HG02798 (cell line): ENCODE data around the gene FAM149B1.
A peak's percentile ranks its signal among the peaks of the same experiment; 100 is the strongest.
"Not testable (repeated sequence)": the region's sequence is repeated elsewhere in the genome, so short reads cannot be mapped to it uniquely, and the experiment has no call there.

ENCODE experiments used
- ATAC-seq: cut with Tn5 transposase; IDR thresholded peaks from one replicate; pipeline ENCODE4 v1.9.1; 2021; ENCODE audit warnings: mild to moderate bottlenecking; ENCODE audit not compliant: unreplicated experiment, poor library complexity

The FAM149B1 gene

DNA sequence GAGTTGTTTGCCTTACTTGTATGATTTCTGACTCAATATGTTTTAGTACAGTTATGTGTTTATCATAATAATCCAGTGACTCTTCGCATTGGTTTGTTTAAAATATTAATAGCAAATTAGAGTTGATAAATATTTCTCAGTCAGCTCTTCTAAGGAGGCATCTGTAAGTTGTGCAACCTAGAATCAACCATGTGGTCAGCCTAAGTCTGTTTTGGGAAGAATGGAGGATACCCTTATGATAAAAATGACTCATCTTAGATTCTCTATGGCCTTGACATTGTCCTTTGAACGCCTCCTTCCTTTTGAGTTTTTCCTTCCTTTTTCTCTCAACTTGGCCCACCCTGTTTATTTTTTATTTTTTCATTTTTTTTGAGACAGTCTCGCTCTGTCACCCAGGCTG, 60.3 kb downstream of the FAM149B1 start:
- ATAC-seq, result no peak

GRCh38 chr10:73229567-73229966, 61.6 kb downstream of the FAM149B1 start:
- ATAC-seq, result no peak

- no peak for ATAC-seq
Observed at GRCh38 chr10:73232887-73233286, 65.0 kb downstream of the FAM149B1 start.

DNA sequence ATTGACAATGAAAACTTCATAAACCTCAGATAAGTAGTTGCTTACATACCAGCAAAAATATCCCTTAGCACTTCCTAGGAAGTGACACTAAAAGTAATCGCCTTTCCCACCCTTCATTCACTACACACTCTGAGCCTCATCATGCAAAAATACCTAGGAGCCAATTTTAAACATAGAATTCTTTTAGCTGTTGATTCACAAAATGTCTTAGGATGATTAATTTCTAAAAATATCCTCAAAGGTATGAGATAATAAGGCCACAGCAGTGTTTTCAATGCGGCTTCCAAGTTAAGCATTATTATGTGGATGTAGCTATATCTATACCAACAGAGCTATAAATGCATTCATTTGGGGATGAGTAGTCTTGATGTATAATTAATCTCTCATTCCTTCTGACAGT, 66.0 kb downstream of the FAM149B1 start:
- no peak for ATAC-seq

- no peak for ATAC-seq
Observed at GRCh38 chr10:73234695-73235094, 66.8 kb downstream of the FAM149B1 start.

GRCh38 chr10:73238990-73239566, 71.2 kb downstream of the FAM149B1 start:
- ATAC-seq, result no peak

- ATAC-seq, result no peak
Observed at GRCh38 chr10:73239908-73240307, 72.0 kb downstream of the FAM149B1 start.

- ATAC-seq, result no peak
Observed at GRCh38 chr10:73244866-73245477, 77.1 kb downstream of the FAM149B1 start.

- ATAC-seq, result no peak
Observed at GRCh38 chr10:73246322-73246645, 78.4 kb downstream of the FAM149B1 start.

- ATAC-seq, result peak; percentile 85
Observed at GRCh38 chr10:73246646-73247508, 79.0 kb downstream of the FAM149B1 start, which contains the start of gene DNAJC9. Gene DNAJC9 (minus strand): TSS chr10:73247255. CDS start chr10:73247189, 66 bp downstream.

- ATAC-seq, result no peak
Observed at GRCh38 chr10:73247509-73248258, 79.8 kb downstream of the FAM149B1 start.

GRCh38 chr10:73248259-73248724, 80.4 kb downstream of the FAM149B1 start:
- ATAC-seq, result no peak

DNA sequence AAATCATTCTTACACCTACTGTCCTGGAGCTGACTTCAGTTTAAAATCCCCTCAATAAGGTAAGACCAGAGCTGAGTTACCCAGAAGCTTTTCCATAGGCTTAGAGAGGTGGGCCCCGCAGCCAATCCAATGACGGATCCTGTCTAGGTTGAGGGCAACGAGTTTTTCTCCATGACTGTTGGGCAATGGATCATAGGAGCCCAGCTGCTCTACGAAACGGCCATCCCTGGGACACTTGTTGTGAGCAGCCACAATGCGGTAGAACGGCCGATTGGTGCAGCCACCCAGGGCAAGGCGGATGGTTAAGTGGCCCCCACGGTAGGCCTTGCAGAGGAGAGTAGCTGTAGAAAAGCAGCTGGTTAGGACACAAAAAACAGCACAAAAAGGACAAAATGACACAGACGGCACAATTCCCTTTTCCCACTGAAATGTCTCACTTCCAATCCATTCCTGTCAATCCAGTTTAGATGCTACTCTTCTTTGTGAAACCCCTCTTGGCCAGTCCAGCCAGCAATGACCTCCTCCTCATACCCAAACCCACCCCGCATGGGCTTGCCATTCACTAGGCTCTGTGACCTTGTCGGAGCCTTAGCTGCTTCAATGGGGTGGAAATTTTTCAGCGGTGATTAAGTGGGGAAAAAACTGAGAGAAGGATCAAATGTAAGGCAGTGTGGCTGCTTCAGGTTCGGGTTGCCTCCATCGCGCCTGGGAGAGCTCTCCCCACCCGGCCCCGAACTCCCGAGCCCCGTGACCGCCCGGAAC, 83.9 kb downstream of the FAM149B1 start:
- ATAC-seq, result no peak

DNA sequence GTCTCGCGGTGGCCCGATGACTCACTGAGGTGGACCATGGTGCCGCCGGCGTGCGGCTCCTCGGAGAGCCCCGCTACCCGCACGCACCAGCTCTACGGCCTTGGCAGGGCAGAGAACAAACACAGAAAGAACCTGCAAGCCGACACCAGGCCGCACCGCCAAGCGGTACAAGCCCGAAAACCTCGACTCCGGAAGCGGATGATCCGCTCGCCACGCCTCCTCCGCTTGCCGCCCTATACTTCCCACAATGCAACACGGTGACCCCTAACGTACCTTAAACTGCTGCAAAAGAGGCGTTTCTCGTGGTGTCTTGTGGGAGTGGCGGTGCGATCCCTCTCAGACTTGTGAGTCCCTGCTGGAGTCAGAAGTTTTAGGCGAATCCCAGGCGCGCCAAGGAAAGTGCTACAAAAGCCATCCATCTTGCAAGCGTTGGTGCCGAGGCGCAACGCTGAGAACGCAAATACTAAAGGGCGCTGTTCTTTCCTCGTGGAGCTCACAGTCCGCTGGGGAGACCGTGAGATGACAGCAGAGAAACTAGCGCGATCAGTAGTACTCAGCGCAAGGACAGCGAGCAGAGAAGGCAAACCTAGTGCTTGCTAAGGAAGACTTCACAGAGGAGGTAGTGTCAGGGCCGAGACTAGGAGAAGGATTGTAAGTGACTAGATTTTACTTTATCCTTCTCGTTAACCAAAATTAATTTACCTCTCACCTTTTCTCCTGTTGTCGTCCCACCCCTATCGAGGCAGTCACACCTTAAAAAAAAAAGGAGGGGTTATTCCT, 84.7 kb downstream of the FAM149B1 start, which contains the start of gene MRPS16:
Gene MRPS16, minus strand, starts transcription at position 200 of the 780 bp plus-strand sequence. Its CDS starts 162 bp downstream, at position 38.
- ATAC-seq, result peak; percentile 89

- no peak for ATAC-seq
Observed at GRCh38 chr10:73253225-73253555, 85.3 kb downstream of the FAM149B1 start.

DNA sequence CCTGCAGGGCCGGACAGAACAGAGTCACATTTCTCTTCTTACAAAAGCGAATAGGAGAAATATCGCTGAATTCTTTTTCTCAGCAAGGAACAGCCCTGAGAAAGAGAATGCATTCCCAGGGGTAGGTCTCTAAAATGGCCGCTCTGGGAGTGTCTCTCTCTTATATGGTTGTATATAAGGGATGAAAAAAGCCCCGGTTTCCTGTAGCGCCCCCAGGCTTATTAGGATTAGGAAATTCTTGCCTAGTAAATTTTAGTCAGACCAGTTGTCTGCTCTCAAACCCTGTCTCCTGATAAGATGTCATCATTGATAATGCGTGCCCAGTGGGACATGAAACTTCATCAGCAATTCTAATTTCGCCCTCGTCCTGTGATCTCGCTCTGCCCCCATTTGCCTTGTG, 90.7 kb downstream of the FAM149B1 start:
- not testable (repeated sequence) for ATAC-seq

GRCh38 chr10:73261362-73261995, 93.6 kb downstream of the FAM149B1 start:
- no peak for ATAC-seq

DNA sequence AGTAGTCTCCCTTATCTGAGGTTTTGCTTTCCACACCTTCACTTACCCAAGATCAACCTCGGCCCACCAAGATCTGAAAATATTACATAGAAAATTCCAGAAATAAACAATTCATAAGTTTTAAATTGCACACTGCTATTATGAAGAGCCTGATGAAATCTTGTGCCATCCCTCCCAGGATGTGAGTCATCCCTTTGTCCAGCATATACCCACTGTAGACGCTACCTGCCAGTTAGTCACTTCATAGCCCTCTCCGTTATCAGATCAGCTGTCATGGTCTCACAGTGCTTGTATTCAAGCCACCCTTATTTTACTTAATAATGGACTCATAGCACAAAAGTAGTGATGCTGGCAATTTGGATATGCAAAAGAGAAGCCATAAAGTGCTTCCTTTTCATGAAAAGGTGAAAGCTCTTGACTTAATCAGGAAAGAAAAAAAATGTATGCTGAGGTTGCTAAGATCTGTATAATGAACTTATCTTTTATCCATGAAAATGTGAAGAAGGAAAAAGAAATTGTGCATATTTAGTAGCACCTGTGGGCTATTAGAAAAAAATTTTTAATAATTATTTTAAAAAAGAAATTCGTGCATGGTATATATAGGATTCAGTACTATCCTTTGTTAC, 94.3 kb downstream of the FAM149B1 start:
- ATAC-seq, result no peak
